HG02678 (cell line): ENCODE results near the gene PDIA2.

Source experiments
- ATAC-seq: cut with Tn5 transposase; IDR thresholded peaks from one replicate; pipeline ENCODE4 v1.9.1; 2021; ENCODE audit warnings: mild to moderate bottlenecking, moderate library complexity; ENCODE audit not compliant: unreplicated experiment

Gene PDIA2

DNA sequence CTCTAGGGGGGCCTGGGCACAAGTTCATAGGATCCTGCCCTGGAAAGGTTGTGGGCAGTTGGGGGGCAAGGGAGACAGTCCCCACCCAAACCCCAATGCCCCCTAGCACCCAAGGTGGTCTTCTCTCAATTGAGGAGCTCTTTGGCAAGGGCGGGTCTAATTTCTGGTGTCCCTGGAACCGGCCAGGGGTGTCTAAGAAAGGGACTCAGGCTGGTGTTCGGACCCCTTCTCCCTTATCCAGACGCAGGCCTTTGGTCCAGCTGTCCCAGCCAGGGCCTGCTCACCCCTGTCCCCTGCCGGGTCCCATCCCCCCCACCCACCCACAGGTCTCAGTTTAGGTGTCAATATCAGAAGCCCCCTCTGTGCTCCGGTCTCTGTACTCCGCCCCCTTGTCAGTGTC is 3.4 kb upstream of the PDIA2 start:
- no peak for ATAC-seq

DNA sequence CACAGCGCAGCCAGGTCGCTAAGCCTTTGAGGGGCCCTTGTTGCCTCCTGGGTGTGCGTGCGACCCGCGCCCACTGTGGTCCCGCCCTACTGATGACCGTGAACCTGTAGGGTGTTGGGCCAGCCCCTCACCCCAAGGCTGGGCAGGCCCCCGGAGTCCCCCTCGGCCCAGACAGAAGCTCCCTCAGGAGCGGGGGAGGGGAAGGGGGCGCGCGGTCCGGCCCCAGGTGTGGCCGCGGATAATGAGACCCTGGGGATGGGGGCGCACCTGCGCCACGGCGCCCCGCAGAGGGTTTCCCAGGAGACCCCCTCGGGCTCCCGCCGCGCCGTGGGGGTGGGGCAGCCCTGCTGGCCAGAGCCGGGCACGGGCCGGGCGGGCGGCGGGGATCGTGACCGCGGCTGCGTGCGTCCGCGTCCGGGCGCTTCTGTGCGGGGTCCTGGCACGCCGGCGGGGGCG is 2.9 kb upstream of the PDIA2 start:
- ATAC-seq: no peak

DNA sequence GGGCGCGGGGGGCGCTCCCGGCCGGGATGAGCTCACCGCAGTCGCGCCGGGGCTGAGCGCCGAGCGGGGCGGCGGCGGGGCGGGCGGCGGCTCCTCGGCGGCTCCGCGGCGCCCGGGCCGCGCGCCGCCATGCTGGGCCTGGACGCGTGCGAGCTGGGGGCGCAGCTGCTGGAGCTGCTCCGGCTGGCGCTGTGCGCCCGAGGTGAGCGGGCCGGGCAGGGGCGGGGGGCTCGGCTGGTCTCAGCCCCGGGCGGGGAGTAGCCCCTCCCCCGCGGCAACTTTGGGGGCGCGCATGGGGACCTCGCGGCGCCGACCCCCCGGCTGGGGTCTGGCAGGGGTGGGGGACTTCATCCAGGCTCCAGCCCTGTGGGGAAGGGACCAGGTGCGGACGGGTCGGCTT is 2.4 kb upstream of the PDIA2 start, which contains the start of gene ARHGDIG:
ARHGDIG (plus strand) TSS at position 40 of the 400 bp plus-strand sequence; CDS start at position 130, 90 bp downstream.
- no peak for ATAC-seq

DNA sequence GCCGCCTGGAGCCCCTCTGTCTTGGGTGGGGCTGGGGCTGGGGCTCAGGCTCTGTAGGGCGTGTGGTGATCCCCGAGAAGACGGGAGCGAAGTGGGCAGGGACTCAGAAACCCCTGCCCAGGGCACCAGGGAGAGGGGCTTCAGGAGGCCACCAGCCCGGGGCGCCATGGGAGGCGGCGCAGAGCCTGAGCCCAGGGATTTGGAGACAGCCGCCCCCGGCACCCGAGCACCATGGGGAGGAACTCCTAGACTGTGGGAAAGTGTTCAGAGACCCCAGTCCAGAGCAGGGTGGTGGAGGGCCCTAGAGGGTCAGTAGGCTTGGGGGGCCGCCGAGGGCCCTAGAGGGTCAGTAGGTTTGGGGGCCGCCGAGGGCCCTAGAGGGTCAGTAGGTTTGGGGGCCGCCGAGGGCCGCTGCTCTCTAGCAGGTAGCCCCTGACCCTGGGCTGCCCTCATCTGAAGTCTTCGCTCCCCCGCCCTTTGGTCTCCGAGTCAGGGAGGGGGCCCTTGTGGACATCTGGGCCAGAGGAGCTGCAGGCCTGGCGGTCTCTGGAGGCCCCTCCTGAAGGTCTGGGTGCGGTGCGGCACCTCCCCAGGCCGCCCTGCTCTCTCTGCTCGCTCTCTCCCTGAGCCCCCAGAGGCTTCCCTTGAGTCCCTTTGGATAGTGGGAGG is 1.8 kb upstream of the PDIA2 start:
- ATAC-seq: no peak

DNA sequence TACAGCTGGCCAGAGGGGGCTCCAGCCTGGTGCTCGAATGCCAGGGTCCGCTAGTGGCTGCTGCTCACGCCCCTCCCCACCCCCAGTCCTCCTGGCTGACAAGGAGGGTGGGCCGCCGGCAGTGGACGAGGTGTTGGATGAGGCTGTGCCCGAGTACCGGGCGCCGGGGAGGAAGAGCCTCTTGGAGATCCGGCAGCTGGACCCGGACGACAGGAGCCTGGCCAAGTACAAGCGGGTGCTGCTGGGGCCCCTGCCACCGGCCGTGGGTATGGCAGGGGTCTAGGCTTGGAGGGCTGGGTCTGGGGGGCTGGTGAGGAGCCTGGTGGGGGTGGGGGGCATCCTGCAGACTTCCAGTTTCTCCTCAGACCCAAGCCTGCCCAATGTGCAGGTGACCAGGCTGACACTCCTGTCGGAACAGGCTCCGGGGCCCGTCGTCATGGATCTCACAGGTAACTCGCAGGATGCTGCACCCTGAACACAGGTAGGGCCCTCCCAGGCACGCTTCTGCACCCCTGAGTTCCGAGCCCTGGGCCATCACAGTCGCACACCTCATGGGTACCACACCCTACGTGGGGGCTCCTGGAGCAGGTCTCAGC is 1.2 kb upstream of the PDIA2 start:
- no peak for ATAC-seq

DNA sequence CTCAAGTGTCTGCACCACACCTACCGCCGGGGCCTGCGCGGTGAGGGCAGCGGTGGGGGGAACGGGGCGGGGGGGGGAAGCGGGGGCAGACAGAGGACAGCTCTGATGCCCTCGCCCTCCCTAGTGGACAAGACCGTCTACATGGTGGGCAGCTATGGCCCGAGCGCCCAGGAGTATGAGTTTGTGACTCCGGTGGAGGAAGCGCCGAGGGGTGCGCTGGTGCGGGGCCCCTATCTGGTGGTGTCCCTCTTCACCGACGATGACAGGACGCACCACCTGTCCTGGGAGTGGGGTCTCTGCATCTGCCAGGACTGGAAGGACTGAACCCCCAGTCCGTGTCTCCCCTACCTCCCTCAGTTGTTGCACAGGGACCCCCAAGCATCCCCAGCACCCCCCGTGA is 473 bp upstream of the PDIA2 start:
- ATAC-seq: no peak

DNA sequence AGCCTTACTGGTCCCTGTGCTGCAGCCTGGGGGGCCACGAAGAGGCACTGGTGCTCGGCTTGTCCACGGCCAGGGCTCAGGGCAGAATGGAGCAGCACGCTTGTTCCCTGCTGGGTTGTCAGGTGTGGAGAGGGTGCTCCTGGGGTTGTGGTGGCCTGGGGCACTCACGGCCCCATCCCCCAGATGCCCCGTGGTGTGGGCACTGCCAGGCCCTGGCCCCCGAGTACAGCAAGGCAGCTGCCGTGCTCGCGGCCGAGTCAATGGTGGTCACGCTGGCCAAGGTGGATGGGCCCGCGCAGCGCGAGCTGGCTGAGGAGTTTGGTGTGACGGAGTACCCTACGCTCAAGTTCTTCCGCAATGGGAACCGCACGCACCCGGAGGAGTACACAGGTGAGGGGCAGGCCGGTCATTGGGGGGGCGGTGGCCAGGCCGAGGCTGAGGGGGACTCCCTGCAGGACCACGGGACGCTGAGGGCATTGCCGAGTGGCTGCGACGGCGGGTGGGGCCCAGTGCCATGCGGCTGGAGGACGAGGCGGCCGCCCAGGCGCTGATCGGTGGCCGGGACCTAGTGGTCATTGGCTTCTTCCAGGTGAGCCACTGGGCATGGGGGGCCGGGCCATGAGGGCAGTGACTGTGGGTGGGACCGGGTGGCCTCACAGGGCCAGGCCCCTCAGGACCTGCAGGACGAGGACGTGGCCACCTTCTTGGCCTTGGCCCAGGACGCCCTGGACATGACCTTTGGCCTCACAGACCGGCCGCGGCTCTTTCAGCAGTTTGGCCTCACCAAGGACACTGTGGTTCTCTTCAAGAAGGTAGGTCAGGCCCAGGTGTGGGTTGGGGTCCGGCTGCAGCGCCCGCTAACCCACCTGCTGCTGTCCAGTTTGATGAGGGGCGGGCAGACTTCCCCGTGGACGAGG is 1.5 kb downstream of the PDIA2 start:
- no peak for ATAC-seq

DNA sequence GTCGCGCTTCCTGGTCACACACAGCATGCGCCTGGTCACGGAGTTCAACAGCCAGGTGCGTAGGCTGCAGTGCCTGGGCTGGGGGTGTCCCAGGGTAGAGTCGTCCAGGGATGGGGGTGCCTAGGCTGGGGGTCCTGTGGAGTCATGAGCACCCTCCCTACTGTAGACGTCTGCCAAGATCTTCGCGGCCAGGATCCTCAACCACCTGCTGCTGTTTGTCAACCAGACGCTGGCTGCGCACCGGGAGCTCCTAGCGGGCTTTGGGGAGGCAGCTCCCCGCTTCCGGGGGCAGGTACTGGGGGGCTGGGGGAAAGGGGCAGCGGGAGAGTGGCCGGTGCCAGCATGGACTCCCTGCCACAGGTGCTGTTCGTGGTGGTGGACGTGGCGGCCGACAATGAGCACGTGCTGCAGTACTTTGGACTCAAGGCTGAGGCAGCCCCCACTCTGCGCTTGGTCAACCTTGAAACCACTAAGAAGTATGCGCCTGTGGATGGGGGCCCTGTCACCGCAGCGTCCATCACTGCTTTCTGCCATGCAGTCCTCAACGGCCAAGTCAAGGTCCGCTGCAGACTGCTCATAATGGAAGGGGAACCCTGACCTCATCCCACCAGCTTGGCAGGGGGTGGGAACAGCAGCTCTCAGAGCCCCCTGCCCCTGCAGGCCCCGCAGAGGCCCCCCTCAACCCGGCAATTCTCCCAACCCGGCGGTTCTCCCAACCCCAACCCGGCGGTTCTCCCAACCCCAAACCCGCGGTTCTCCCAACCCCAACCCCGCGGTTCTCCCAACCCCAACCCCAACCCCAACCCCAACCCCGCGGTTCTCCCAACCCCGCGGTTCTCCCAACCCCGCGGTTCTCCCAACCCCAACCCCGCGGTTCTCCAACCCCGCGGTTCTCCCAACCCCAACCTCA is 2.4 kb downstream of the PDIA2 start:
- no peak for ATAC-seq

DNA sequence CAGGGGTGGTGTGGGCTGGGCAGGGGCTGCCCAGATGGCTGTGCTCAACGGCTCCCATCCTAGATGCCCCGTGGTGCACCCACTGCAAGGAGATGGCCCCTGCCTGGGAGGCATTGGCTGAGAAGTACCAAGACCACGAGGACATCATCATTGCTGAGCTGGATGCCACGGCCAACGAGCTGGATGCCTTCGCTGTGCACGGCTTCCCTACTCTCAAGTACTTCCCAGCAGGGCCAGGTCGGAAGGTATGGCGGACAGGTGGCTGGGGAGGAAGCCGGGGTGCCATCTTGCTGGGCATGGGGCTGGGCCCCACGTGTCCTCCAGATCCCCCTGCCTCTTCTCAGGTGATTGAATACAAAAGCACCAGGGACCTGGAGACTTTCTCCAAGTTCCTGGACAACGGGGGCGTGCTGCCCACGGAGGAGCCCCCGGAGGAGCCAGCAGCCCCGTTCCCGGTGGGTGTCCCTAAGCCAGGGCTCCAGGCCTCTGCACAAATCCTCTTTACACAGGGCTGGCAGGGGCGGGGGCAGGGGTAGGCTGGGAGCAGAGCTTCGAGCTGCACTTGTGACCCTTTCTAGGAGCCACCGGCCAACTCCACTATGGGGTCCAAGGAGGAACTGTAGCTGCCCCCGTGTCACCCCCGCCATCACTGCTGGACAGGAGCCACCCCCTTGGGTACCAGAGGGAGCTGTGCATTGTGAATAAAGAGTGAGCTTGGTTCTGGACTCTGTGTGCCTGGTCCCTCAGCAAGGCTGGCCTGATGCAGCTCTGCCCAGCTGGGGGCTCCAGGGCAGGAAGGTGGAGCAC is 3.7 kb downstream of the PDIA2 start:
- no peak for ATAC-seq

DNA sequence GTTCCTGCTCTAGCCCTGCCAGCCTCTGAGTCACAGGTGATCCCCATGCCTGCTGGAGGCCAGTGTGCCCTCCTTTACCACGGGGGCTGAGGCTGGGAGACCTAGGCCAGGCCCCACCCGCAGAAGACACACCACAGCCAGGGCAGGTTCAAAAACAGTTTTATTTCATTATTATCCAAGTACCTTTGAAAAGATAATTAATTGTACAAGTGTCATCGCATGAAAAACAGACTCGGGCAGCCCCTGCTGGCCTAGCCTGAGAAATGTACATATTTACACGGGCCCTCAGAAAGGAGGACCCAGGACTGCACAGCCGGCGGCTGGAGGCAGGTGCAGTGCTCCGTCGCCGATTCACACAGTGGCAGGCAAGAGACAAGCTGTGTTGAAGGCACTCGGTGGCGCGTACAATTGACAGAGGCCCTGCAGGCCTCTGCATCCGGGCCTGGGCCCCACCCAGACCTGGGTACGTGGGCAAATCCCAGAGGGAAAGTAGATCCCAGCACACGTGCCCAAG is 4.4 kb downstream of the PDIA2 start:
- ATAC-seq: no peak

DNA sequence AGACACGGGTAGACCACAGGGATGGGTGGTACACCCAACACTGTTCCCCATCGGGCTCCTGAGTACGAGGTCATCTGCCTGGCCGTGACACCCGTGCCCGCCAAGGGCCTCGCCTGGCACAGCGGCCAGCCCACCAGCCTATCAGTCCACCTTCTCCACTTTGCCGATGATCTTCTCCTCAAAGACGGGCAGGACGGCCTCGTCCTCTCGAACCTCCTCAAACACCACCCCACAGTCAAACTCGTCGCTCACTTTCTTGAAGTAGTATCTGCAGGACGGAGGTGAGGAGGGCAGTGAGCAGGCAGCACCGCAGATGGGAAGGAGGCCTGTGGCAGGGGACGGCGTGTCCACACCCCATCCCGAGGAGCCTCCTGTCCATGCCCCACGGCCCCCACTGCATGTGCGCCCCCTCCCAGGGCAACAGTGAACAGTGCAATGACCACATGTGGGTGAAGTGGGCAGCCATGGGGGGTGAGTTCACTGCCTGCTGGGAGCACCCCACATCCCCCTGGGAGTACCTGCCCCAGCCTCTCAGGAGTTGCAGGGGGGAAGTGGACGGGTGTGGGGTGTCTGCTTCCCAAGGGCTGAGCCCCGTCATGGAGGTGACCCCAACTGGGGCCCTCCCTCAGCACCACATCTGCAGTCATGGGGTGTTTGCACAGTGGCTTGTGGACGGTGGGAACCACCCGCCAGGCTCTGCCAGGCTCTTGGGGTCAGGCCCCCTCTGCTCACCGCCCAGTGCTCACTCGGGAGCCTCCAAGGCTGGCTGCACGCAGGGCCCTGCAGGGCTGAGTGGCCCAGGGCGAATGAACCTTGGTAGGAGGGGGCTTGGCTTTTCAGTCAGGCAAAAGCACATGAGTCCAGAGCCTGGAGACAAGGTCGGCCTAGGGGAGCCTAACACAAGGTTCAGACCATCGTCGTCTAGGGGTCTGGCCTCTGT is 5.3 kb downstream of the PDIA2 start:
- ATAC-seq: no peak

DNA sequence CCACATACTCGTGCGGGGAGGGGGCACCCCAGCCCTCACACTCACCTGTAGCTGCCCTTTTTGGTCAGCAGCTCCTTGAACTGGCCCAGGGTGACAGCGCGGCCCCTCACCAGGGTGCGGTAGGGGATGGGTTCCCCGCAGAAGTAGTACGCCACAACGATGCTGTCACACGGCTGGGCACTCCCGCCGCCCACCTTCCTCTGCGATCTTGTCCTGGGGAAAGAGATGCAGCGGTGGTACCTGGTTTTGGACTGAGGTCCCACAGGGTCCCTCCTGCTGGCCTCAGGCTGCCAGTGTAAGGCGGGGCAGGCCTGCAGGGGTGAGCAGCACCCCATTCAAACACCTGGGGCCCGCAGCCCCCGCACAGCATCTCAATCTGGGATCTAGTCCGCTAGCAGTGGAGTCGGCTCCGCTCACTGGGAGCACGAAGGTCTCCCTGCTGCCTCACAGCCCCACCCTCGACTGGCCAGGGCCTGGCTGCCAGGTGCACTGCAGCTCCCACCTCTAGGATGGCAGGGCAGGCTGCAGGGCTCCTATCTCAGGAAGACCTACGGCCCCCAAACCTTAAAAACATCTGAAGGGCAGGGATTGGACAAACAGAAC is 6.5 kb downstream of the PDIA2 start:
- ATAC-seq: no peak

DNA sequence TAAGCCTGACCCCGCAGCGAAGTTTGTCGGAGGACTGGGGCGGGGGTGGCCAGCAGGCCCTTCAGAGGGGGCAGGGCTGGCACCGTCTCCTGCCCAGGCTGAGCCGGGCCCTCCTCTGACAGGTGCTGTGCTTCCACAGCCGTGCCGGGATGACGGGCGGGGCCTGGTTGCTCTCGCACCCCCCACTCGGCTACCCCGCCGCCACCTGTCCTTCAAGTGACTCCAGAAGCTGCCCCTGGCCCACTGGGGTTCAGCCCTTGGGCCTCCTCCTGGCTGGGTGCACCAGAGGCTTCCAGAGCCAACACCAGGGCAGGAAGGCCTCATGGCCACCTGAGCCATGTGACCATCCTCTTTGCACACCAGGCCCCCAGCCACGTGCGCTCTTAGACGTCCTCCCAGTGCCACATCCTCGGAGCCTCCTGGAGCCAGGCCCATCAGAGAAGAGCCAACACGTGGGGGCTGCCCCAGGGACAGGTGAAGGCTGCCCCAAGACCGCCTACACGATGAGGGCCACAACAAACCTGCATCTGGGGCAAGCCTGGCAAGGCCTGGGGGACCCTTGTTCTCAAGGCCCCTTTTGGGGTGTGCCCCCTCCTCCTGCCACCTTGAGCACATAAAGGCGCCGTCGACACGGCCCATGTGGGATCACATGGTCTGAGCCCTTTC is 7.2 kb downstream of the PDIA2 start:
- ATAC-seq: no peak

DNA sequence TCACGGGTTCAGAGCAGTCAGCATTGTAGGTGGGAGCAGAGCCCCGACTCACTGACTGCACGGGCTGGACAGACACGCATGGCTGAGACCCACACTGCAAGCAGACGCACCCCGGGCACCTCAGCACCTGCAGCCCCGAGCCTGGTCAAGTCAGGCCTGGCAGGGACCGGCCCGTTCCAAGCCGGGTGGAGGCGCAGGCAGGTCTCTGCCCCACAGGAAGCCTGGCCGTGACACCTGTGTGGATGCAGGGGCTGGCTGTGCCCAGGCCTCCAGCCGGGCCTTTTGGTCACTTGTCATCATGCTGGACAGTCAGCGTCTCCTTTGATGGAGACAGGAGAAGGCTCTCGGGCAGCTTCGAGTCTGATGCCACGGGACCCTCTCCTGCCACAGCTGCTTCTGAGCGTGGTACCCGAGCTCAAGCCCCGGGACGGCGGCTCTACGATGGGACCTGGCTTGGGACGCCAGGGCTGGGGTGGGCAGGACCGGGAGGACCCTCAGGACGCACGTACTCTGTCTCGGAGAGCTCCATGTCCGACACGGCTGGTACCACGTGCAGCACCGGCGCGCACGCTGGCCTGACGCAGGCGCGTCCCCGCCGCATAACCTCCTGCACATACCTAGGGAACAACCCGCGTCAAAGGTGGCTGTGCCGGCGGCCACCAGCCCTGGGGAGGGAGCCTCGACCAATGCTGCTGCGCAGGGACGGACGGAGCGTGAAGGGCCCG is 7.9 kb downstream of the PDIA2 start:
- no peak for ATAC-seq

DNA sequence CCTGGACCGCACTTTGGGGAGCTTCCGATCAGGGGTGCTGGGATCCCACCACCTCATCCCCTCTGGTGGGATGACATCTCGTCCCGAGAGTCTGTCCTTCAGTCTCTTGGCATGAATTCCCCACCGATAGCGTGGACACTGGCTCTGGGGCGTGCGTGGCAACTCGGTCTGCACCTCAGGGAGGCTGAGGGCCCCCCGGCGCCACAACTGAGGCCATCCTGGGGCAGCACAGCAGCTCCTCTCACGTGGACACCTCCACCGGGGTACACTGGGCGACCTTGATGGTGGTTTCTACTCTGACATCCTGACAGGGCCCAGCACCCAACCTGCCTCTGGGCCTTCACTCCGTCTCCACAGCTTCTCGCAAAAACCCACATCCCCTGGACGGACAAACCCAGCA is 8.6 kb downstream of the PDIA2 start:
- ATAC-seq: no peak

DNA sequence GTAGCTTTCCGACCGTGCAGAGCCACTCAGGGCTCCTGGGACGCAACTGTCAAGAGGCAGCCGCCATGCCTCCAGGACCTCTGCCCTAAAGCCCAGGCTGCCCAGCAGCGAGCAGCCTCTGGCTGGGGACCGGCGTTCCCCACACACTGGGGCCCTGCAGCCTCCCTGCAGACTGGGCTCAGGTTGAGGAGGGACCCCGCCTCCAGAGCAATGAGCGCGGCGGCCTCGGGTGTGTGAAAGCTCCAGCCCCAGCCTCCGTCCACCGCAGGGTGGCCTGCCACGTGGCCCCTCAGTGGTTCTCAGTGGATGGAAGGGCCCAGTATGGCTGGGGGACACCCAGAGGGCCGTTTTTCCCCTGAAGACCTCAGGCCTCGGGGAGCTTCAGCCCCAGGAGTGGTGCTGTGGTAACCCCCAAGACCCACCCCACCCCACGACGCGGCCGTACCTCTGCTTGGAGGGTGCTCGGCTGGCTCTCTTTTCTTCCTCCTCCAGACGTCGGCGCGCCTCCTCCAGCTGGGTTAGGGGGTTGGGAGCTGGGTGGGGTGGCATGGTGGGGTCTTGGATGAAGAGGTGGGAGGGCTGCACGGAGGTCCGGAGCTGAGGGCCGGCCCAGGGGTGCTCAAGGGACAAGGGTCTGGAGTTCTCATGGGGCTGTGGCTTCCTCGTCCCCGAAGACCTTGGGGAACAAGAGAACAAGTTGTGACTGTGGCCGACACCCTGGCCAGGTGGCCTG is 10.2 kb downstream of the PDIA2 start:
- no peak for ATAC-seq
